ENCODE measurements around the gene AFAP1. TPM values are rescaled to one million over a fixed set of nuclear protein-coding genes. Genes with fewer than 3 reads are reported as not detected.
A peak's percentile ranks its signal among the peaks of the same experiment; 100 is the strongest.

Gene AFAP1
- total and polyA plus RNA-seq, 2 of the 4 experiments (the other 2 are of a cell fraction) = 48.2 to 80.9 TPM

GRCh38 chr4:7968262-7968896, 28.7 kb upstream of the AFAP1 start:
- H3K4me2 ChIP-seq (ENCODE audit: low read depth, low read length) = no peak overlapping the region
- H3K4ac ChIP-seq (ENCODE audit: low read depth, low read length) = peak overlapping the region; percentile 90
- CTCF ChIA-PET = interaction anchor here (0.6 kb wide), 1 partner anchor 14 kb away, joined by 3 read pairs; no protein-coding TSS in a partner anchor

More at GRCh38 chr4:7968262-7968896, 28.7 kb upstream of the AFAP1 start:
- Histone ChIP-seq H3K36me3 (ENCODE audit: control insufficient read depth, insufficient read depth, low read length) (no peaks in the 10 kb centered on the region), H4K8ac (ENCODE audit: low read depth in 2 of 2, low read length in 2 of 2) (peak overlapping the region; percentile 22 to 84; a peak in 2 of 4 replicates), H3K56ac (ENCODE audit: extremely low read depth, insufficient read depth, low read length) (no peak overlapping the region), H4K20me1 (ENCODE audit: insufficient read depth, low read length) (no peaks in the 10 kb centered on the region), H3K18ac (ENCODE audit: low read depth, low read length) (peak overlapping the region; percentile 46; the same call in 1 of the 2 replicates), H4K91ac (ENCODE audit: insufficient read depth, low read depth, low read length) (peak overlapping the region; percentile 36; the same call in 1 of the 2 replicates), H3K4me1 (ENCODE audit: control insufficient read depth, insufficient read depth, low read length) (peaks cover 35% of the 10 kb centered on the region), H3K27me3 (ENCODE audit: control insufficient read depth, insufficient read depth, low read length) (0 out of 2 replicates have a peak, but pooled peaks cover 2% of the 10 kb centered on the region), H2AK9ac (replicated peaks; ENCODE audit: low read depth, low read length, poor library complexity) (peak overlapping the region; percentile 77), H3K9ac (ENCODE audit: low read depth, low read length) (no peak overlapping the region), H2BK5ac (ENCODE audit: low read depth, low read length, poor library complexity, severe bottlenecking) (peak overlapping the region; percentile 33), H2AFZ (replicated peaks; ENCODE audit: low read length, poor library complexity) (peak overlapping the region; percentile 72), H3K9me1 (ENCODE audit: insufficient read depth, low read length) (peaks cover 14% of the 10 kb centered on the region), H2AK5ac (ENCODE audit: low read depth, low read length) (peak overlapping the region; percentile 55), H3K4me3 (ENCODE audit: insufficient read depth, low read depth, low read length) (no peak overlapping the region), H2BK15ac (ENCODE audit: low read depth, low read length) (peak overlapping the region; percentile 79; the same call in 2 of the 3 replicates), H3K27ac (ENCODE audit: insufficient read depth, low read length) (no peak overlapping the region), H3K14ac (replicated peaks; ENCODE audit: low read depth, low read length) (peak overlapping the region; percentile 53; the same call in 1 of the 2 replicates), H3K79me1 (ENCODE audit: low read depth in 1 of 2, low read length in 2 of 2) (peaks cover 4 to 12% of the 10 kb centered on the region in 2 experiments; a peak in 1 of 4 replicates), H3K23ac (ENCODE audit: low read depth, low read length) (no peak overlapping the region), H2BK20ac (ENCODE audit: low read depth, low read length) (peak overlapping the region; percentile 65), H4K5ac (ENCODE audit: low read depth, low read length) (peak overlapping the region; percentile 56; the same call in 1 of the 2 replicates), H2BK120ac (ENCODE audit: low read depth, low read length) (peak overlapping the region; percentile 25; the same call in 1 of the 2 replicates), H3K9me3 (ENCODE audit: control insufficient read depth, insufficient read depth, low read length) (no peaks in the 10 kb centered on the region)
- ATAC-seq (ENCODE audit: low read depth) = no peak
- no peak for DNase-seq
- POLR2A ChIA-PET (ENCODE audit: unreplicated experiment) = no interaction called here
- intact Hi-C loops (cut with micrococcal nuclease) (no loop called here), dilution Hi-C loops (cut with HindIII; ENCODE audit: low sequenced_read_pairs, unreplicated experiment) (no loop called here), in situ Hi-C loops (cut with MboI; ENCODE audit: low sequenced_read_pairs) (no loop called here)
- WGBS, 2 experiments (ENCODE audit: extremely low coverage in 2 of 2, insufficient read length in 1 of 2) = 87% methylated on average over 3 of the region's 16 CpGs; no CpG with 5 or more reads in 1 of the 2 experiments
- no TSS peak for BruUV-seq (replicated peaks)
- no peak for TF ChIP-seq MXI1 (IDR thresholded peaks at IDR 0.05; ENCODE audit: borderline replicate concordance, low read depth, low read length)
- TF ChIP-seq RFX5 (IDR thresholded peaks at IDR 0.05; ENCODE audit: low read depth, low read length) = no peak
- TF ChIP-seq CHD1 (IDR thresholded peaks at IDR 0.05; ENCODE audit: low read depth, low read length) = no peak
- TF ChIP-seq ELK1 (IDR thresholded peaks at IDR 0.05; ENCODE audit: borderline replicate concordance, low read depth, low read length) = no peak
- no peak for TF ChIP-seq NFE2L2 (IDR thresholded peaks at IDR 0.05; ENCODE audit: low read depth, low read length)
- no peak for TF ChIP-seq MAZ (IDR thresholded peaks at IDR 0.05; ENCODE audit: borderline replicate concordance, low read depth, low read length)
- no peak for TF ChIP-seq FOS (IDR thresholded peaks at IDR 0.05; ENCODE audit: low read depth, low read length)
- no peak for TF ChIP-seq RCOR1 (IDR thresholded peaks at IDR 0.05; ENCODE audit: insufficient replicate concordance, low read length)
- no peak for TF ChIP-seq BHLHE40 (IDR thresholded peaks at IDR 0.05; ENCODE audit: low read depth, low read length)
- TF ChIP-seq, protein P1, sequence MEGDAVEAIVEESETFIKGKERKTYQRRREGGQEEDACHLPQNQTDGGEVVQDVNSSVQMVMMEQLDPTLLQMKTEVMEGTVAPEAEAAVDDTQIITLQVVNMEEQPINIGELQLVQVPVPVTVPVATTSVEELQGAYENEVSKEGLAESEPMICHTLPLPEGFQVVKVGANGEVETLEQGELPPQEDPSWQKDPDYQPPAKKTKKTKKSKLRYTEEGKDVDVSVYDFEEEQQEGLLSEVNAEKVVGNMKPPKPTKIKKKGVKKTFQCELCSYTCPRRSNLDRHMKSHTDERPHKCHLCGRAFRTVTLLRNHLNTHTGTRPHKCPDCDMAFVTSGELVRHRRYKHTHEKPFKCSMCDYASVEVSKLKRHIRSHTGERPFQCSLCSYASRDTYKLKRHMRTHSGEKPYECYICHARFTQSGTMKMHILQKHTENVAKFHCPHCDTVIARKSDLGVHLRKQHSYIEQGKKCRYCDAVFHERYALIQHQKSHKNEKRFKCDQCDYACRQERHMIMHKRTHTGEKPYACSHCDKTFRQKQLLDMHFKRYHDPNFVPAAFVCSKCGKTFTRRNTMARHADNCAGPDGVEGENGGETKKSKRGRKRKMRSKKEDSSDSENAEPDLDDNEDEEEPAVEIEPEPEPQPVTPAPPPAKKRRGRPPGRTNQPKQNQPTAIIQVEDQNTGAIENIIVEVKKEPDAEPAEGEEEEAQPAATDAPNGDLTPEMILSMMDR (conservative IDR thresholded peaks at IDR 0.05; ENCODE audit: low read depth, low read length) = no peak

Measured in IMR-90 (cell line).